SU-DHL-6 (cell line): ENCODE results near the gene KRTAP20-1.

Experiments
- EZH2phosphoT487 ChIP-seq: fragments of 200-600 bp; sonication (generic), shearing (Covaris generic); conservative IDR thresholded peaks from 2 replicates; pipeline ENCODE4 v1.6.1; 2018; ENCODE audit warnings: mild to moderate bottlenecking, antibody characterized with exemption, low read length, moderate library complexity, mixed read lengths
- TF ChIP-seq, protein P1 (sequence below): fragments of 200-600 bp; sonication (generic); IDR thresholded peaks from one replicate; pipeline ENCODE4 v1.5.1; 2017; ENCODE audit warnings: antibody characterized with exemption, mild to moderate bottlenecking, low read length, moderate library complexity; ENCODE audit not compliant: insufficient read depth, poor library complexity, severe bottlenecking

GRCh38 chr21:30582870-30583269 lies 33.4 kb upstream of the KRTAP20-1 start:
- TF ChIP-seq, protein P1, sequence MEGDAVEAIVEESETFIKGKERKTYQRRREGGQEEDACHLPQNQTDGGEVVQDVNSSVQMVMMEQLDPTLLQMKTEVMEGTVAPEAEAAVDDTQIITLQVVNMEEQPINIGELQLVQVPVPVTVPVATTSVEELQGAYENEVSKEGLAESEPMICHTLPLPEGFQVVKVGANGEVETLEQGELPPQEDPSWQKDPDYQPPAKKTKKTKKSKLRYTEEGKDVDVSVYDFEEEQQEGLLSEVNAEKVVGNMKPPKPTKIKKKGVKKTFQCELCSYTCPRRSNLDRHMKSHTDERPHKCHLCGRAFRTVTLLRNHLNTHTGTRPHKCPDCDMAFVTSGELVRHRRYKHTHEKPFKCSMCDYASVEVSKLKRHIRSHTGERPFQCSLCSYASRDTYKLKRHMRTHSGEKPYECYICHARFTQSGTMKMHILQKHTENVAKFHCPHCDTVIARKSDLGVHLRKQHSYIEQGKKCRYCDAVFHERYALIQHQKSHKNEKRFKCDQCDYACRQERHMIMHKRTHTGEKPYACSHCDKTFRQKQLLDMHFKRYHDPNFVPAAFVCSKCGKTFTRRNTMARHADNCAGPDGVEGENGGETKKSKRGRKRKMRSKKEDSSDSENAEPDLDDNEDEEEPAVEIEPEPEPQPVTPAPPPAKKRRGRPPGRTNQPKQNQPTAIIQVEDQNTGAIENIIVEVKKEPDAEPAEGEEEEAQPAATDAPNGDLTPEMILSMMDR, result no peak
- no peak for TF ChIP-seq EZH2phosphoT487
